NCI-H446 treated with DMSO at 0.1 percent for 48 hours (cell line): ENCODE results near the gene FAIM2.
A peak's percentile ranks its signal among the peaks of the same experiment; 100 is the strongest.
"Not testable (repeated sequence)": the region's sequence is repeated elsewhere in the genome, so short reads cannot be mapped to it uniquely, and the experiment has no call there.

Source experiments
- DNase-seq: peaks from one replicate; lab custom pipeline; 2025; lab: John Stamatoyannopoulos, UW

FAIM2 gene

DNA sequence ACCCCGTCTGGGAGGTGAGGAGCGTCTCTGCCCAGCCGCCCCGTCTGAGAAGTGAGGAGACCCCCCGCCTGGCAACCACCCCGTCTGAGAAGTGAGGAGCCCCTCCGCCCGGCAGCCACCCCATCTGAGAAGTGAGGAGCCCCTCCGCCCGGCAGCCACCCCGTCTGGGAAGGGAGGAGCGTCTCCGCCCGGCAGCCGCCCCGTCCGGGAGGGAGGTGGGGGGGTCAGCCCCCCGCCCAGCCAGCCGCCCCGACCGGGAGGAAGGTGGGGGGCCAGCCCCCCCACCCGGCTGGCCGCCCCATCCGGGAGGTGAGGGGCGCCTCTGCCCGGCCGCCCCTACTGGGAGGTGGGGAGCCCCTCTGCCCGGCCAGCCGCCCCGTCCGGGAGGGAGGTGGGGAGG lies 42.8 kb downstream of the FAIM2 start:
- not testable (repeated sequence) for DNase-seq

DNA sequence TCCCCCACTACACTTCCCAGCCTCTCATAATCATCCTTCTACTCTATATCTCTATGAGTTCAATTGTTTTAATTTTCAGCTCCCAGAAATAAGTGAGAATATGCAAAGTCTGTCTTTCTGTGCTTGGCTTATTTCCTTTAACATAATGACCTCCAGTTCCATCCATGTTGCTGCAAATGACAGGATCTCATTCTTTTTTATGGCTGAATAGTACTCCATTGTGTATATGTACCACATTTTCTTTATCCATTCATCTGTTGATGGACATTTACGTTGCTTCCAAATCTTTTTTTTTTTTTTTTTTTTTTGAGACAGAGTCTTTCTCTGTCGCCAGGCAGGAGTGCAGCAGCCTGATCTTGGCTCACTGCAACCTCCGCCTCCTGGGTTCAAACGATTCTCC lies 47.8 kb downstream of the FAIM2 start:
- not testable (repeated sequence) for DNase-seq

DNA sequence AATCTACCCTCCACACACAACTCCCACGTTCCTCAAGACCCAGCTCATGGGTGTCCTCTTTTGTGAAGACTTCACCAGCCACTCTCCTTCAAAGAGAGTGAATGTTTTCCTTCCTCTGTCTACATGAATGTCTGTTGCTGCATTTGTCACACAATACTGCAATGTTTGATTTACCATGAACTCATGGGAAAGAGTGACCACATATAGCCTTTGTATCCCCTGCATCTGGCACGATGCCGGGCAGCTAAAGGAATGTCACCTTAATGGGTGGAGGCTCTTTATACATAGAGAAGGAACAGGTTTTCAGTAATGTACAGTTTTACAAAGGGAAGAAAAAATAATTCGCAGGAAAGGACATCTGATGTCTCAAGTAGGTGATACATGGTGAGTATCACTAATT lies 48.7 kb downstream of the FAIM2 start:
- DNase-seq = no peak

DNA sequence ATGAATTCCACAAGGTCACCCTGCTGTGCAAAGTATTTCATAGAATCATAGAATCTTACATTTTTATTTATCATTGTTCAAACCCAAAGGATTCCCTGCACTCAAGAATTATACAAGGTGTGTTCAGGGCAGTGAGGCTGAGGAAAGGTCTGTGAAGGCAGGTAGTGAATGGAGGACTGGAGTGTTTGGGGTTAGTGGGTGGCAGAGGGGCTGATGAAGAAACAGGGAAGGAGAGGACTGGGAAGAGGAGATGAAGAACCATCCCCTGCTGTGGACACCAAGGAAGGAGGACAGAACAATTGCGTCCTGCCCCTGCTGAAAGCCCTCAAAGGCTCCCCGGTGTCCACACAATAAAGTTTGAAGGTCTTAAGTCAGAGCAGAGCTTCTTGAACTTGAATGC lies 50.0 kb downstream of the FAIM2 start:
- DNase-seq = no peak

DNA sequence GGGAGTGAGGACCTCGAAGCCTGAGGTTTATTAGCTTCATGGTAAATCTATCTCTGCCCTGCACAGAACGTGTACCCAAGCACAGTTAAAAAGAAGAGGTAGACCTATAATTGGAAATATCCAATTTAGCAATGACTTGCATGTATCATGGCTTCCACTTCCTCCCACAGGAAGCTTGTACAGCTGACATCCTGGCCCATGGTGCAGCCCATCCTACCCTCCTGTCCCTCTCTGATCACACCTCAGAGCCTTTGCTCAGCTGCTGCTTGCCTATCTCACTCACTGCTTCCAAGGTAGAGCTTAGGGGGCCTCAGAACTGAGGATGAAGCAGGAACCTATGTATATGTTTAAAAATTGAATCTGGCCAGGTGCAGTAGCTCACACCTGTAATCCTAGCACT lies 56.5 kb downstream of the FAIM2 start:
- DNase-seq = no peak

DNA sequence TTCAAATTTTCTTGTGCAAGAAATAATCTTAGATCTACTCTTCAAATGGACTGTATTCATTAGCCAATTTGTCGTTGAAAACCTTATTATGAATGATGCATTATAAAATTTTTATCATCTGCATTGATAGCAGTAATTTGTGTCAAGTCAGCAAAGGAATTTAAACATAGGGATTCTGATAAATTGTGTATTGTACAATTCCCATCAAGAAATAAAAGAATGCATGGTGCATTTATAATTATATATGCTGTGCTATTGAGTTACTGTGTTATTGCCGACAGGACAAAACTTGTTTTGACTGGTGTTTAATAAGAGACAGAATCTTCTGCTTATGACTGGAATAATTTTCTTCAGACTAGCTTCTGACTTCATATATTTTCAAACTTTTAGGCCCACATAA lies 57.7 kb downstream of the FAIM2 start:
- DNase-seq = no peak

DNA sequence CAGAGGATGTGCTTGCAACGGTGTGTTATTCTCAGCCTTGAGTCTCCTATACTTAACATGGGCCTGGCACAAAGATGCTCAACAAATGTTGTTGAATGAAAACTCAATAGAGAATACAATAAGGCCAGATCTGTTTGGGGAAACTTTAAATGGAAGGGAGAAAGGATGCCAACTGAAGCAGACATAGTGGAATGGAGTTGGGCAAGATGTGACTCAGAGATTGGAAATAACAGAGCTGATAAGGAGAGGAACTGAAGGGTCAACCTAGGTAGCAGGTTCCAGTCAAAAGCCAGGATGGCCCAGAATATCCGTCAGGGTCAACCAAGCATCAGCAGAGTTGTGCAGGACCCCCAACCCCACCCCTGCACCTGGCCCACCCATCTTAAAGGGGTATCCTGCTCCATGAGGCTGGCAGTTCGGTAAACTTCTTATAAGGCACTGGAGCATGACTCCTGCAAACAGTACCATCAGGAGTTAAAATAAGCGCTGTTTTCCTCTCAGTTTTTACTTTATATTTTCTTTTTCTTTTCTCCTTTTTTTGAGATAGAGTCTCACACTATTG lies 59.7 kb downstream of the FAIM2 start:
- no peak for DNase-seq

DNA sequence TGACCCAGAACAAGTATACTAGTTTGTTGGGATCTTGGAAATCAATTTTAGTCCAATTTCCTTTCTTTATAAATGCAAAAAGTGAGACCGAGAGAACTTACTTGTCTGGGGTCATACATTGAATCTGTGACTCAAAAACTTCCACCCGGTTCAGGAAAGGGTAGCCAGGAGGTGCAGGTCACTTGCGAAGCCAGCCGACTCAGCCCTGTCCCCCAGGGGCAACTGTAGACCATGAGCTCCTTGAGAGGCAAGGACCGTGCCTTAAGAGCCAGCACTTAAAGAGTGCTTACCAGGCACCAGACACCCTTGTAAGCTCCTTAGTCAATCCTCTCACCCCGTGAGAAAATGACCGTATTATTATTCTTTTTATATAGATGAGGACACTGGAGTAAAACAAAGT lies 60.3 kb downstream of the FAIM2 start:
- no peak for DNase-seq

DNA sequence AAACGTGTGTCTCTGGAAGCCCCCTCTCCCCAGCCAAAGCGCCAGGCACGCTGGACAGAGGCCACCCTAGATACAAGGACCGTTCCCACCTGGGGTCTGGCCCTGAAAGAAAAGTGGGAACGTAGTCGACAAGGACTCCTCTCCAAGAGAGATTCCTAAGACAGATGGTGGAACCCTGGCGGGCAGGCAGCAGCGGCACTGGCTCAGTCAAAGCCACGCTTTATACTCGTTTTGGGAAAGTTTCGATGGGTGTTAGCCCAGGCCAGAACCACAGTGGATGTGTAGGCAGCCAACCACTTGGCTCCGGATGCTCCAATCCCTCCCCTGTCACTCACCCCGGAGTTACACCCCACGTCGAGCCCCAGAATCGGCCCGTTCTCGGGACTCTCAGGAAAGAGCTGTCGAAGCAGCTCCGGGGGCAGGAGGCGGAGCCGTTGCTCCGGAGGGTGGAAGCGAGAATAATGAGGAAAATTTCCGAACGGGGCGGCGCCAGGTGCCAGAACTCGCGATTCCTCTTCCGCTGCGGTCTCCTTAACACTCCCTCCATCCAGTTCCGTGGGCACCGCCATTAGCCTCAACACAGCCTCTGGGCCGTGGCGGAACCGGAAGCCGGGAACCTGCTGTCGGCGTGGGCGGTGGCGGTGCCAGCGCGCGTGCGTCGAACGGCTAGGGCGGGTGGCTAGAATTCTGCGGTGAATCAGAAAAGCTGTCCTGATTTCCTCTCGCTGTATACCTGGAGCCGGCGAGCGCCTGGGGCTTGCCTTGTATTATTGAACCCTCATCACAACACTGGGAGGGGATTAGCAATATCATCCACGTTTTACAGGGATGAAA lies 61.0 kb downstream of the FAIM2 start, which contains the start of gene BCDIN3D:
BCDIN3D (minus strand) TSS at position 588 of the 834 bp plus-strand sequence; CDS start at position 569, 19 bp downstream.
- DNase-seq = peak; percentile 81

DNA sequence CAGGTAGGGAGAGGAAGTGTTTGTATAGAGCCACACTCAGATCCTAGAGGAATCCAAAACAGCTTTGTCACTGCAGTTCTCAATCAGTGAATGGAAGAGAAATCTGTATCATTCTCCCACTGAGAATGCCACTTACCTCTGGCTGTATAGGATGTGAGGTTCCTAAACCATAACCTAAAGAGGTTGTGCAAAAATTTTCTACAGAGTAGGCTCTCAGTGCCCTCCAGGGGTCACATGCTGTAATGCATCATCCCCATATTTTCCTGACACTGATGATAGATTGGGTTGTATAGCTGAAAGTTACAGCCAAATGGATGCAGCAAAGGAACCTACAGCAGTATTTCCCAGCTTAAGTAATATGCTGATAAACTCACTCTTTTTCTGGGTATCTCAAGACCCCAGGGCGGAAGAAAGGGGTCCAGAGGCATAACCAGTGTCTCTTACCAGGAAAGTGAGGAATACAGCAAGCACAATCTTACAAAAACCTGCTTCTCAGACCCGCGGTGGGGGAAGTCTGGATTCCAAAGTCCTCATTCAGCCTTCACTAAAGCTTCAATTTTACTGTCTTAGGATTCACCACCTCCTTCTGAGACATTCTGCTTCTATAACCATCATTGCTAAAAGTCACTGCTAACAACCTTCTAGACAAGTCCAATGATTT lies 64.6 kb downstream of the FAIM2 start:
- peak; percentile 6 for DNase-seq

DNA sequence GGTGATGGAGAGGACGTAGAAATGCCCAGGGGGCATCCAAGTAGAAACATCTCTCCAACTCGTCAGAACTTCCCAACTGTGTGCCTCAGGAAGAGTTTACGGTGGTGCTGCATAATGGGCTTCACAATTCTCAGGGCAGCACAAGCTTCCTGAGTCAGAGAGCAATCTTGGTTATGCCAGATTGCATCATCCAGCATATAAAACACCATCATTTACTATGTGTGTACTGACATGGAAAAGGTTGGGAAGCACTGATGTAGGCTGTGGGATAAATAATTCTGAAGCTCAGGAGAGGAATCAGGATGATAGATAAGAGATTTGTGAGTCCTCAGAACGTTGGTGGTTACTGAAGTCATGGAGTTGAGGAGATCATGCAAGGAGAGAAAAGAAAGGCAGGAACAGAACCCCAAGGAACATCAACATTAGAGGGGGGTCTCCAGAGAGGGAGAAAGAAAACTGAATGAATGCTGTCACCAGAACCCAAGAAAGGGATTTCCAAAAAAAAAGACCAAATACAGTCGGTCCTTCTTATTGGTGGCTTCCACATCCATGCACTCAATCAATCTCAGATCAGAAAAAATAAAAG lies 70.8 kb downstream of the FAIM2 start:
- DNase-seq = no peak

DNA sequence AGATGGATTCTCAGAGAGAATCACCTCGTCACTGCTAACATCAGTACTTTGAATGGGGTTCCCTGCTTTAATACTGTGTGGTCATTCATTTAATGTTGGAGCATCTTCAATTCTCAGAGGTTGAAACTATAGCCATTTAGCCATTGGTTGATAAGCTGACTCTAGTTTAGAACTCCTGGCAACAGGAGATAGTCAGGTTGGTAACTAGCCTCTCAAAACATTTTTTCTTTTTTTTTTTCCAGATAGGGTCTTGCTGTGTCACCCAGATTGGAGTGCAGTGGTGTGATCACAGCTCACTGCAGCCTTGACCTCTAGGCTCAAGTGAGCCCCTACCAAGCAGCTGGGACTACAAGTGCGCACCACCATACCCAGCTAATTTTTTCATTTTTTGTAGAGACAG lies 72.0 kb downstream of the FAIM2 start:
- DNase-seq = no peak

DNA sequence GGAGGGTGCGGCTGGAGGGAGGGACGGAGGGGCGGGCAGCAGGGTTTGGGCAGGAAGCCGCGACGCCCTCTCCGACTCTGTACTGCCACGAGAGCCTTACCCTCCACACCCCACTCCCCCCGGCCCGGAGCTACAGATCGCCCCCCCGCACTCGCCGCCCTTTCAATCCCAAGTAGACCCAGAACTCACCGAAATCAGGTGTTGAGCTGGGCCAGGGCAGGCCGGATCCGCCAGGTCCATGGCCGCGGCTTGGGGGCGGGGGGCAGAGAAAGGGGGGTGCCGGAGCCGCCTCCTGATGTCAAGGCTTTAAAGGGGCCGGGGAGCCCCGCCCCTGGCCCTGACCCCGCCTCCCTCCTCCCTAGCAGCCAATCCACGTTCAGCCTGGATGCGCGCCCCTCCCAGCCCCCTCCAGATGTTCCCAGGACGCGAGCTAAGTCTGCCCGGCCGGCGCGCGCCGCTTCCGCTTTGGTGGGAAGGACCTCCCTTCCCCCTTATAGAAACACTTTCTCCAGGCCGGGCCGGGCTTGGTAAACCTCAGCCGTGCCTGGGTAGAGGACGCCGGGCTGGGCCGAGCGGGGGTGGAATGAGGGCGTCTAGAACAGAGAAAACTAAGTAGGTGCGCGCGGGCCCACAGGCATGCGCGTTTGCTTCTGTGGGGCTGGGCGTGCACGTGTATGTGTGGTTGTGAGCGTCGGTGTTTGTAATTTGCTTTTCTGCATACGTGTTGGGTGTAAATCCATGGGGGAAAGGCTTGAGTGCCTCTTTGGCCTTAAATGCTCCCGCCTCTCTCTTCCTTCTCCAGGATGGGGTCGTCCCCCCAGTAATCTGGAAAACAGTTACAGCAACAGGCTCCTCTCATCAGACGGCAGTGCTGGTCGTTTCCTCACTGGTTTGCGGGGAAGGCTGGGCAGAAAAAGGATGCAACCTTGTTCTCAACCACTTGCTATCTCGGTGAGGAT lies 75.3 kb downstream of the FAIM2 start, which contains the start of gene NCKAP5L:
NCKAP5L (minus strand) TSS at position 281 of the 959 bp plus-strand sequence. CDS start 24,369 bp downstream, outside the sequence.
- peak; percentile 80 for DNase-seq

DNA sequence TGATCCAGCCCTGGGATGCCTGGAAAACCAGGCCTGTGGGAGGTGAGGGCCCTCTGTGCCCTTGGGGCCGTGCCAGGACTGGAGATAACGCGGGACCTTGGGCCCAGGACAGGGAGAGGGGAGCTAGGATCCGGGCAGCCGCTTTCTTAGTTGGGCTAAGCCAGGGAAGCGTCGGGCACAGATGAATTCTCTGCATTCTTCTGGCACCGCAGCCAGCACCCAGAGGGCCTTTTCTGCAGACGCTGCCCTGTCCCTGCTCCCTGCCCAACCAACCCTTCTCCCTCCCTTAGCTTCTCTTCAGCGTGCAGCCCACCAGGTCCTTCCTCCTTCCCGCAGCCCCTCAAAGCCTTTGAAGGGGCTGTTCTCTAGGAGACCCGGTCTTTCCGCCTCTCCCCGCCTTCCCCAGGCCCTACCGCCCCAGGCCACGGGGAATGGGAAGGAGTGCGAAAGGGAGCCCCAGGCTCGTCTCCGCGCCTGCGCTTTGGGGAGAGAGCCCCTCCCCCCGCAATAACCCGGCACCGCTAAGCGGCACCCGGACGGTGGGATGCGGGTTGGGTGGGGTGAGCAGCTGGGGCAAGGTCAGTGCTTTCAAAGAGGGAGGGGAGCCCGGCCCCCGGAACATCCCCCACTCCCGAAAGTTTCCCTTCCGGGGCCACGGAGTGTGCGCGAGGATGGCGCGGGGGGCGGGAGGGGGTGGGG lies 76.2 kb downstream of the FAIM2 start:
- no peak for DNase-seq

DNA sequence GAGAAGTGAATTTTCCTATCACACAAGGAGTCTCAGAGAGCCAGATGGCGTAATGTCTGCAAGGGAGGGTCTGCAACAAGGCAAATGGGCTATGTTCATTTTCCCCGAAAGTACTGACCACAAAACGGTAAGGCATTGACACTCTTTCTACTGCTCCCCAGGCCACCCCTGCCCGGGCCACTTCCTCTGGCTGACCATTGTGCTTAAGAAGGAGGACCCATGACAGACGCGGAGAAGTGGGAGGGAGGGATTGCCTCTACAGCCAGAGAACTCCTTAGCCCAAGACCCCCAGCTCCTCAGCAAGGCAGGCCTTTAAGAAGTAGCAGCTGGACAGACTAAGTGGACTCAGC lies 76.7 kb downstream of the FAIM2 start:
- no peak for DNase-seq

DNA sequence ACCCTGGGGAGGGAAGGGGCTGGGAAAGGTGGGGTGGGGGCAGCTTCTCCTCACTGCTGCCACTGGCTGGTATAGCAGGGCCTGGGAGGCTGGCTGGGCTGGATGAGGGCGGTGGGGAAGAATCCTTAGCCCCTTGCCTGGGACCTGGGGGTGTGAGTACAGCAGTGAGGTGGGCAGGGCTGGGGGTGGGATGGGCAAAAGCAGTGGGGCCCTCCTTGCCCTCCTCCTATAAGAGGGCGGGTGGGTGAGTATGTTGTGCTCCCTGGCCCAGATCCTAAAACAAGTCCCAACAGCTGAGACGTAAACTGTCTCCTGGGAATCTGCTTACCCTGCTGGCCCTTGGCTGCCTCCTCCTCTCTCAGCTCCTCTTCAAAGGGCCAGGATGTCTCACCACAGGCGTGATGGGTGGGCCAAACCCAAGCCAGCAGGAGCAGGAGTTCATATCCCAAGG lies 77.7 kb downstream of the FAIM2 start:
- no peak for DNase-seq

DNA sequence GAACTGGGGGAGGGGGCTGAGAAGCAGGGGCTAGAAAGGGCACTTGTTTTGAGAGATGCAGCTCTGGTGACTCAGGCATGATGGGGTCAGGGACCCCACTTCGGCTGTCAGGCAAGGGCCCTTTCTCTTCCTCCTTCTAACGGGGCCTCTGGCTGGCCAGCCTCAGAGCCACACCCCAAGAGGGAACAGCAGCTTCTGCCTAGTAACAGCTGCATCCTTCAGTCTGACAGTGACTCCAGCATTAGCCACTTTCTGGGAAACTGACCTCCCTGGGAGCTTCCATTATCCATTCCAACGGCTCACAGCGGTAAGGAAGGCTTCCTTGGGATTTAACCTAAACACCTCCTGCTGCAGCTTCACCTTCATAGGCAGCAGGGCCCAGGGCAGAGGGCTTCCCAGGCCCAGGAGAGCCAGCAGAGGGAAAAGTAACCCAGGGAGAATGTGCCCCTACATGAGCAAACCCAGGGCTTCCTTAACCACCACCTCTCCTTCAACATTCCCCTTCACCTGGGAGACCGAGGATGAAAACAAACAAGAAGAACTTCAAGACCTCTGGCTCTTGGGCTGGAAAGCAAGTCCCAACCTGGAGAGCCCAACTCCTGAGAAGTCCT lies 78.2 kb downstream of the FAIM2 start:
- no peak for DNase-seq

DNA sequence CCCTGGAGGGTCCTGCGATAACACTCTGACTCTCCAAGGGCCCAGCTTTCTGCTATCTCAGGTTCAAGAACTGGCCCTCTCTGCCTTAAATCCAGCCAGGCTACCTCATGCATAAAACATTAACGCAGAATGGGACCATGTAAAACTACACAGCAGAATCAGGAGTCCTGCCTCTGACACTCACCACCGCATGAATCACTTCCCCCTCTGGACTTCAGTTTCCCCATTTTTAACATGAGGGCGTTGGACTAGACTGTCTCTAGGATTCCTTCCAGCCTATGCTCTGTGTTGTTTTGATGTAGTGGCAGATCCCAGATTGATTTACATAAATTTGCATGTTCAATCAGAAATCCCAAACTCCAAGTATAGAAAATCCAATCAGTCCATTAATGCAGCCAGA lies 78.8 kb downstream of the FAIM2 start:
- DNase-seq = no peak

DNA sequence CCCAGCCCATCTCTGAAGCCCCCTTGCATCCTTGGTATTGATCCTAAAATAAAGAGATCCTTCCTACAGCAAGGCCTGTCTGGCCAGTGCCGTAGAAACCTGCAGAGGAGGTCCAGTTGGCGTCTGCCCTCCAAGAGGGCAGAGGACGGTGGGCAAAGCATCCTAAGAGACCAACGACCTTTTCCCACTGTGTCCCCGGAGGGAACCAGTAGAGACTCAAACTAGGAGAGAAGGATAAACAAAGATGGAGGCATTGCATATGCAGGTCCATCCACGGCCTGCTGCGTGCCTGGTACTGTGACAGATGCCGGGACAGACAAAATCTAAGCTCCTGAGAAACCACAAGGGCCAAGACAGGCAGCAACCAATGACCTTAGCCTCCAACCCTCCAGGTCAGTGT lies 79.3 kb downstream of the FAIM2 start:
- DNase-seq = no peak

DNA sequence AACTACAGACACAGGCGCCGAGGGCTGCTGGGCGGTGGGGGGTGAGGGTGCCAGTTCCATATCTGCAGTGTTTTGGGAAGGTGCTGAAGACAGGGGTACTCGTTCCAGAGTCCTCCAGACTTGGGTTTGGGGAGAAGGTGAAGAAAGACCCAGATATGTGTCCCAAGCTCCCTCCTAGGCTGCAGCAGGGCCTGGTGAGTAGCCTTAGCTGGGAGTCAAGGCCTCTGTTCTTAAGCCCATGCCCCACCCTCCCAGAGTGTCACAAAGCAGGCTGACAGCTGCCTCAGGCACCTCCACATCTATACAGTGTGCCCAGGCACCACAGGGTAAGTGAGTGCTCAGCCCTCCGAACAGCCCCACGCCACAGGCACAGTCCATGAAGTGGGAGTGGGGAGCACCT lies 79.7 kb downstream of the FAIM2 start:
- DNase-seq = no peak
